Stimulated activated CD4-positive, alpha-beta T cell treated with anti-CD3 and anti-CD28 coated beads, Interleukin-4, amount 100 ng/mL, for 48 hours (primary cell): ENCODE measurements around the gene NKD2.

Experiments used
- DNase-seq, 2 donors: peaks; one replicate each; pipeline ENCODE4 v3.0.0-alpha.2; 2020; ENCODE audit warnings: low read depth in 2 of 2

The NKD2 gene

GRCh38 chr5:1029945-1030625 lies 21.5 kb downstream of the NKD2 start:
- DNase-seq = no peak

GRCh38 chr5:1030801-1031271 lies 22.2 kb downstream of the NKD2 start:
- no peak for DNase-seq

- no peak for DNase-seq
Measured at GRCh38 chr5:1031306-1031959, 22.8 kb downstream of the NKD2 start.

GRCh38 chr5:1032011-1032410 lies 23.4 kb downstream of the NKD2 start:
- DNase-seq = no peak

GRCh38 chr5:1032551-1033027 lies 24.0 kb downstream of the NKD2 start:
- no peak for DNase-seq

GRCh38 chr5:1033178-1033577 lies 24.6 kb downstream of the NKD2 start:
- DNase-seq = no peak

GRCh38 chr5:1033606-1034420 lies 25.2 kb downstream of the NKD2 start:
- no peak for DNase-seq

- DNase-seq = no peak
Measured at GRCh38 chr5:1034421-1034905, 25.9 kb downstream of the NKD2 start.

GRCh38 chr5:1034986-1035385 lies 26.4 kb downstream of the NKD2 start:
- no peak for DNase-seq

- no peak for DNase-seq
Measured at GRCh38 chr5:1035421-1036405, 27.1 kb downstream of the NKD2 start.

GRCh38 chr5:1036504-1037122 lies 28.0 kb downstream of the NKD2 start:
- no peak for DNase-seq

- no peak for DNase-seq
Measured at GRCh38 chr5:1037123-1037670, 28.6 kb downstream of the NKD2 start.

- no peak for DNase-seq
Measured at GRCh38 chr5:1037671-1038416, 29.2 kb downstream of the NKD2 start.

- no peak for DNase-seq
Measured at GRCh38 chr5:1038417-1039209, 30.0 kb downstream of the NKD2 start.

GRCh38 chr5:1039210-1039548 lies 30.6 kb downstream of the NKD2 start:
- no peak for DNase-seq

- DNase-seq = no peak
Measured at GRCh38 chr5:1039706-1040260, 31.2 kb downstream of the NKD2 start.

- DNase-seq = no peak
Measured at GRCh38 chr5:1040571-1040970, 32.0 kb downstream of the NKD2 start.
